GM12878 (cell line): ENCODE results near the gene DUS3L.

ENCODE experiments used
- ESRRA ChIP-seq: IDR thresholded peaks from 2 replicates; pipeline ENCODE4 v1.6.1; 2012; ENCODE audit warnings: mild to moderate bottlenecking, low read length, improper control_type of control experiment
- JUNB ChIP-seq: IDR thresholded peaks from 2 replicates; pipeline ENCODE4 v1.6.1; 2016; ENCODE audit warnings: antibody characterized with exemption, mild to moderate bottlenecking
- JUND ChIP-seq: IDR thresholded peaks from 2 replicates; pipeline ENCODE4 v1.6.1; 2012; ENCODE audit warnings: low read depth, mild to moderate bottlenecking, low read length, improper control_type of control experiment, moderate library complexity
- POLR2A ChIP-seq: IDR thresholded peaks from 2 replicates; pipeline ENCODE4 v1.6.1; 2011; ENCODE audit warnings: low read depth, mild to moderate bottlenecking, low read length
- POLR2AphosphoS5 ChIP-seq: IDR thresholded peaks from 2 replicates; pipeline ENCODE4 v1.6.1; 2011; ENCODE audit warnings: mild to moderate bottlenecking, low read length, inconsistent platforms
- RAD51 ChIP-seq: fragments of 450-650 bp; IDR thresholded peaks from 2 replicates; pipeline ENCODE4 v1.6.1; 2016; ENCODE audit warnings: moderate library complexity, mild to moderate bottlenecking, inconsistent platforms
- SREBF1 ChIP-seq: IDR thresholded peaks from 2 replicates; pipeline ENCODE4 v1.6.1; 2012; ENCODE audit warnings: mild to moderate bottlenecking, low read length
- TCF12 ChIP-seq: IDR thresholded peaks from 2 replicates; pipeline ENCODE4 v1.6.1; 2011; ENCODE audit warnings: low read depth, mild to moderate bottlenecking, low read length
- TF ChIP-seq, protein P1 (sequence below), 3 experiments: IDR thresholded peaks in 2 of 3; conservative IDR thresholded peaks in 1 of 3; 2 replicates each; pipeline ENCODE4 v1.5.1; 2011; ENCODE audit warnings: low read depth in 3 of 3, low read length in 3 of 3, mild to moderate bottlenecking in 3 of 3, control low read depth in 2 of 3, moderate library complexity in 2 of 3, inconsistent platforms in 1 of 3, mixed read lengths in 1 of 3; ENCODE audit not compliant: control insufficient read depth in 2 of 3, insufficient read depth in 1 of 3; ENCODE audit errors: extremely low read depth in 1 of 3
- TF ChIP-seq, protein P2 (sequence below): IDR thresholded peaks from 2 replicates; pipeline ENCODE4 v1.6.1; 2011; ENCODE audit warnings: low read depth, mild to moderate bottlenecking, low read length, moderate library complexity, borderline replicate concordance; ENCODE audit errors: extremely low read depth

DNA sequence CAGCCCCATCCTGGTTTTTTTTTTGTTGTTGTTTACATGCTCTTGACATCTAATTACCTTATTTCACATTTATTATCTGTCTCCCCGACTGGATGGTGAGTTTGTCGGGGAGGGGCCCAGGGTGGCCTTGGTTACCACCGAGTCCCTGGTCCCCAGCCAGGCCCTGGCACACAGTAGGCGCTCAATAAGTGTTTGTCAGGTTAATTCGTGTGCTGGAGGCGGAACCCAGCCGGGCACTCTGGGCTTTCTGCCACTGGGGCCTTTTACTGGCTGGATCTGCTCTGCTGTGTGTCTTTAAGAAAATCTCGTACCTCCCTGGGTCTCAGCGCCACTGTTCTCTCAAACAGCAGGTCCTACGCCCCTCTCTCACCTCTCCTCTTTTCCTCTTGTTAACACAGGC, 18.5 kb upstream of the DUS3L start:
- no peak for TF ChIP-seq POLR2A
- TF ChIP-seq, protein P1, sequence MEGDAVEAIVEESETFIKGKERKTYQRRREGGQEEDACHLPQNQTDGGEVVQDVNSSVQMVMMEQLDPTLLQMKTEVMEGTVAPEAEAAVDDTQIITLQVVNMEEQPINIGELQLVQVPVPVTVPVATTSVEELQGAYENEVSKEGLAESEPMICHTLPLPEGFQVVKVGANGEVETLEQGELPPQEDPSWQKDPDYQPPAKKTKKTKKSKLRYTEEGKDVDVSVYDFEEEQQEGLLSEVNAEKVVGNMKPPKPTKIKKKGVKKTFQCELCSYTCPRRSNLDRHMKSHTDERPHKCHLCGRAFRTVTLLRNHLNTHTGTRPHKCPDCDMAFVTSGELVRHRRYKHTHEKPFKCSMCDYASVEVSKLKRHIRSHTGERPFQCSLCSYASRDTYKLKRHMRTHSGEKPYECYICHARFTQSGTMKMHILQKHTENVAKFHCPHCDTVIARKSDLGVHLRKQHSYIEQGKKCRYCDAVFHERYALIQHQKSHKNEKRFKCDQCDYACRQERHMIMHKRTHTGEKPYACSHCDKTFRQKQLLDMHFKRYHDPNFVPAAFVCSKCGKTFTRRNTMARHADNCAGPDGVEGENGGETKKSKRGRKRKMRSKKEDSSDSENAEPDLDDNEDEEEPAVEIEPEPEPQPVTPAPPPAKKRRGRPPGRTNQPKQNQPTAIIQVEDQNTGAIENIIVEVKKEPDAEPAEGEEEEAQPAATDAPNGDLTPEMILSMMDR (IDR thresholded peaks at IDR 0.05 in 2 of 3, conservative IDR thresholded peaks at IDR 0.05 in 1 of 3; ENCODE audit: control insufficient read depth in 2 of 3, extremely low read depth in 1 of 3, insufficient read depth in 1 of 3, low read depth in 3 of 3, low read length in 3 of 3), result no peak
- TF ChIP-seq JUNB, result no peak
- no peak for TF ChIP-seq POLR2AphosphoS5
- TF ChIP-seq ESRRA, result no peak
- TF ChIP-seq TCF12, result no peak
- no peak for TF ChIP-seq SREBF1
- no peak for TF ChIP-seq JUND
- TF ChIP-seq RAD51, result no peak
- TF ChIP-seq, protein P2, sequence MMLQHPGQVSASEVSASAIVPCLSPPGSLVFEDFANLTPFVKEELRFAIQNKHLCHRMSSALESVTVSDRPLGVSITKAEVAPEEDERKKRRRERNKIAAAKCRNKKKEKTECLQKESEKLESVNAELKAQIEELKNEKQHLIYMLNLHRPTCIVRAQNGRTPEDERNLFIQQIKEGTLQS, result no peak
